Hepatocyte (in vitro differentiated cells): ENCODE data around the gene MYEOV.

Experiments used
- CTCF ChIP-seq: fragments of 200-600 bp; sonication (generic); IDR thresholded peaks from 2 replicates; pipeline ENCODE4 v1.5.1; 2016; ENCODE audit warnings: antibody characterized with exemption, mild to moderate bottlenecking; ENCODE audit not compliant: poor library complexity
- EZH2 ChIP-seq: fragments of 200-600 bp; sonication (generic); IDR thresholded peaks from 2 replicates; pipeline ENCODE4 v1.6.1; 2016; ENCODE audit warnings: antibody characterized with exemption, mild to moderate bottlenecking, borderline replicate concordance
- EZH2phosphoT487 ChIP-seq: fragments of 200-600 bp; sonication (generic); IDR thresholded peaks from one replicate; pipeline ENCODE4 v1.6.1; 2018; ENCODE audit warnings: antibody characterized with exemption, mild to moderate bottlenecking, low read depth, moderate library complexity; ENCODE audit not compliant: unreplicated experiment, severe bottlenecking

GRCh38 chr11:69268911-69269310 is 25.0 kb upstream of the MYEOV start:
- no peak for TF ChIP-seq CTCF
- TF ChIP-seq EZH2, result no peak
- no peak for TF ChIP-seq EZH2phosphoT487
